Keratinocyte (primary cell): ENCODE data around the gene CDH13.

ENCODE experiments used
- EZH2 ChIP-seq: IDR thresholded peaks from one replicate; pipeline ENCODE4 v1.6.1; 2012; ENCODE audit warnings: inconsistent platforms, mild to moderate bottlenecking, low read length, moderate library complexity
- TF ChIP-seq, protein P1 (sequence below), 3 experiments: IDR thresholded peaks in 1 of 3; conservative IDR thresholded peaks in 1 of 3; optimal IDR thresholded peaks in 1 of 3; 2 replicates in 2 of 3; 3 replicates in 1 of 3; pipeline versions ENCODE3 to v1.5.1; 2011; ENCODE audit warnings: low read length in 3 of 3, mild to moderate bottlenecking in 3 of 3, moderate library complexity in 2 of 3, control low read depth in 1 of 3, inconsistent platforms in 1 of 3; ENCODE audit not compliant: insufficient read depth in 2 of 3; ENCODE audit errors: extremely low read depth in 1 of 3

DNA sequence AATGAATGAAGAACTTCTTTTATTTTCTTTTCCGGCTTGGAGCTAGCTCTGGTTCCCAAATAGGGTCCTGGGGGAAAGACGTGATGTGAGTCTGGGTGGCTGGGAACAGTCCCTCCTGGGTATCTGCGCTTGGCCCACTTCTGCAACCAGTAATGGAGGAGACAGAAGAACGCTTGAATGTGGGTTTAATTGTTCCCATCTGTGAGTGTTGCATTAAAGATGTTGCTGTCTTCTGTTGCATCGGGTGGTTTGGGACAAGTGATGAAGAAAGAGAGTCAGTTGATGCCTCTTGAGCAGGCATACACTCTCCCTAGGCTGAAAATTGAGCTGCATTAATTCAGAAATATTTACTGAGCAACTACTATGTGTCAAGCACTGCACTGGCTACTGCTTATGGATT, 511.1 kb downstream of the CDH13 start:
- TF ChIP-seq, protein P1, sequence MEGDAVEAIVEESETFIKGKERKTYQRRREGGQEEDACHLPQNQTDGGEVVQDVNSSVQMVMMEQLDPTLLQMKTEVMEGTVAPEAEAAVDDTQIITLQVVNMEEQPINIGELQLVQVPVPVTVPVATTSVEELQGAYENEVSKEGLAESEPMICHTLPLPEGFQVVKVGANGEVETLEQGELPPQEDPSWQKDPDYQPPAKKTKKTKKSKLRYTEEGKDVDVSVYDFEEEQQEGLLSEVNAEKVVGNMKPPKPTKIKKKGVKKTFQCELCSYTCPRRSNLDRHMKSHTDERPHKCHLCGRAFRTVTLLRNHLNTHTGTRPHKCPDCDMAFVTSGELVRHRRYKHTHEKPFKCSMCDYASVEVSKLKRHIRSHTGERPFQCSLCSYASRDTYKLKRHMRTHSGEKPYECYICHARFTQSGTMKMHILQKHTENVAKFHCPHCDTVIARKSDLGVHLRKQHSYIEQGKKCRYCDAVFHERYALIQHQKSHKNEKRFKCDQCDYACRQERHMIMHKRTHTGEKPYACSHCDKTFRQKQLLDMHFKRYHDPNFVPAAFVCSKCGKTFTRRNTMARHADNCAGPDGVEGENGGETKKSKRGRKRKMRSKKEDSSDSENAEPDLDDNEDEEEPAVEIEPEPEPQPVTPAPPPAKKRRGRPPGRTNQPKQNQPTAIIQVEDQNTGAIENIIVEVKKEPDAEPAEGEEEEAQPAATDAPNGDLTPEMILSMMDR (optimal IDR thresholded peaks at IDR 0.05 in 1 of 3, IDR thresholded peaks at IDR 0.05 in 1 of 3, conservative IDR thresholded peaks at IDR 0.05 in 1 of 3; ENCODE audit: extremely low read depth in 1 of 3, insufficient read depth in 2 of 3, low read length in 3 of 3), result no peak
- TF ChIP-seq EZH2, result no peak
